Panc1 (cell line): Measurements from ENCODE around the gene GRHL3.

ENCODE experiments used
- POLR2AphosphoS5 ChIP-seq: IDR thresholded peaks from 2 replicates; pipeline ENCODE4 v1.6.1; 2012; ENCODE audit warnings: mild to moderate bottlenecking, low read depth, low read length, moderate library complexity
- TCF7L2 ChIP-seq: IDR thresholded peaks from 2 replicates; pipeline ENCODE4 v1.6.1; 2011; ENCODE audit warnings: mild to moderate bottlenecking, low read depth, low read length, inconsistent platforms
- TF ChIP-seq, protein P1 (sequence below): fragments of 450-650 bp; IDR thresholded peaks from 2 replicates; pipeline ENCODE4 v1.5.1; 2017; ENCODE audit warnings: mild to moderate bottlenecking

DNA sequence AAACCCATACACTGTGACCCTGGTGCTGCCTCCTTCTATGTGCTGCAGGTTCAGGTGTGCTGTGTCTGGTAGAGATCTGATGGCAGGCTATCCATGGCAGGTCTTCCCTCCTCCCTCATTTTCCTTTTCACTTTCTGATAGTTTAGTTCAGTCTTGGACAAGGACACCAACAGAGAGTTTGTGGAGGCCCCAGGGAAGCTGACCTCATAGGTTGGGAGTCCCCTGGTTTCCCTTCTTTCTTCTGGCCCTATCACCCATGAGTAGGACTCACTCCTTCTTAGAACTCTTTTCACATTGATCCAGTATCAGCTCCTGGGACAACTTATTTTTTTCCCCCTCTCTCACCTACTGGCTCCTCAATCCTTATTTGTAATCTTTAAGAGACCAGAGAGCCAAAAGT lies 8.3 kb downstream of the GRHL3 start:
- TF ChIP-seq, protein P1, sequence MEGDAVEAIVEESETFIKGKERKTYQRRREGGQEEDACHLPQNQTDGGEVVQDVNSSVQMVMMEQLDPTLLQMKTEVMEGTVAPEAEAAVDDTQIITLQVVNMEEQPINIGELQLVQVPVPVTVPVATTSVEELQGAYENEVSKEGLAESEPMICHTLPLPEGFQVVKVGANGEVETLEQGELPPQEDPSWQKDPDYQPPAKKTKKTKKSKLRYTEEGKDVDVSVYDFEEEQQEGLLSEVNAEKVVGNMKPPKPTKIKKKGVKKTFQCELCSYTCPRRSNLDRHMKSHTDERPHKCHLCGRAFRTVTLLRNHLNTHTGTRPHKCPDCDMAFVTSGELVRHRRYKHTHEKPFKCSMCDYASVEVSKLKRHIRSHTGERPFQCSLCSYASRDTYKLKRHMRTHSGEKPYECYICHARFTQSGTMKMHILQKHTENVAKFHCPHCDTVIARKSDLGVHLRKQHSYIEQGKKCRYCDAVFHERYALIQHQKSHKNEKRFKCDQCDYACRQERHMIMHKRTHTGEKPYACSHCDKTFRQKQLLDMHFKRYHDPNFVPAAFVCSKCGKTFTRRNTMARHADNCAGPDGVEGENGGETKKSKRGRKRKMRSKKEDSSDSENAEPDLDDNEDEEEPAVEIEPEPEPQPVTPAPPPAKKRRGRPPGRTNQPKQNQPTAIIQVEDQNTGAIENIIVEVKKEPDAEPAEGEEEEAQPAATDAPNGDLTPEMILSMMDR = no peak
- TF ChIP-seq POLR2AphosphoS5 = no peak
- no peak for TF ChIP-seq TCF7L2
